CD4-positive, alpha-beta memory T cell (primary cell): ENCODE measurements around the gene FBXO31. TPM values are rescaled to one million over a fixed set of nuclear protein-coding genes. Genes with fewer than 3 reads are reported as not detected.
"Not testable (repeated sequence)": the region's sequence is repeated elsewhere in the genome, so short reads cannot be mapped to it uniquely, and the experiment has no call there.

Experiments
- CTCF ChIA-PET: fragments of 350-600 bp; sonication (Branson Sonifier 250); formaldehyde crosslinking; loops from one replicate; lab custom pipeline; 2021; ENCODE audit warnings: inconsistent platforms; ENCODE audit not compliant: partially characterized antibody; lab: Charles Lee
- POLR2A ChIA-PET: fragments of 350-600 bp; sonication (Branson Sonifier 250); formaldehyde crosslinking; loops from one replicate; lab custom pipeline; 2021; ENCODE audit not compliant: partially characterized antibody; lab: Charles Lee
- DNase-seq, 5 donors: peaks; one replicate each; pipeline versions ENCODE4 v3.0.0 to v3.0.0-alpha.2; 2020 to 2022; ENCODE audit warnings: mixed read lengths in 1 of 5
- H3K27ac ChIP-seq: one replicate; pipeline ENCODE4 v1.7.0; 2013; ENCODE audit warnings: low read depth, low read length
- H3K27me3 ChIP-seq: 2 replicates; pipeline ENCODE4 v1.7.0; 2013; ENCODE audit warnings: mild to moderate bottlenecking, low read length, moderate library complexity; ENCODE audit not compliant: insufficient read depth
- H3K36me3 ChIP-seq: 2 replicates; pipeline ENCODE4 v1.7.0; 2013; ENCODE audit warnings: mild to moderate bottlenecking, low read length, moderate library complexity; ENCODE audit not compliant: insufficient read depth
- H3K4me1 ChIP-seq: 2 replicates; pipeline ENCODE4 v1.7.0; 2013; ENCODE audit warnings: mild to moderate bottlenecking, low read length, moderate library complexity; ENCODE audit not compliant: insufficient read depth
- H3K4me3 ChIP-seq, 2 donors: one replicate each; pipeline ENCODE4 v1.7.0; 2013; ENCODE audit warnings: low read length in 2 of 2, mild to moderate bottlenecking in 1 of 2
- H3K9me3 ChIP-seq, 2 donors: one replicate each; pipeline ENCODE4 v1.7.0; 2013; ENCODE audit warnings: low read length in 2 of 2, control low read depth in 1 of 2; ENCODE audit not compliant: control insufficient read depth in 1 of 2
- H3K27ac Mint-ChIP-seq, 7 donors: one replicate each; pipeline ENCODE4 v1.8.0; 2020 to 2021; ENCODE audit warnings: mixed read lengths in 7 of 7, mild to moderate bottlenecking in 6 of 7, inconsistent platforms in 3 of 7, moderate library complexity in 3 of 7
- H3K27me3 Mint-ChIP-seq, 2 donors: one replicate each; pipeline ENCODE4 v1.8.0; 2020 to 2021; ENCODE audit warnings: mixed read lengths in 2 of 2
- H3K36me3 Mint-ChIP-seq, 2 donors: one replicate each; pipeline ENCODE4 v1.8.0; 2020 to 2021; ENCODE audit warnings: mixed read lengths in 2 of 2, inconsistent platforms in 1 of 2, mild to moderate bottlenecking in 1 of 2
- H3K4me1 Mint-ChIP-seq, 4 donors: one replicate each; pipeline ENCODE4 v1.8.0; 2020 to 2021; ENCODE audit warnings: mixed read lengths in 4 of 4, mild to moderate bottlenecking in 1 of 4
- H3K4me3 Mint-ChIP-seq, 8 donors: one replicate each; pipeline ENCODE4 v1.8.0; 2020 to 2021; ENCODE audit warnings: mixed read lengths in 8 of 8, mild to moderate bottlenecking in 7 of 8, moderate library complexity in 6 of 8, inconsistent platforms in 3 of 8
- H3K9me3 Mint-ChIP-seq, 8 donors: one replicate each; pipeline ENCODE4 v1.8.0; 2020 to 2021; ENCODE audit warnings: mixed read lengths in 8 of 8, mild to moderate bottlenecking in 5 of 8, inconsistent platforms in 3 of 8, moderate library complexity in 1 of 8
- intact Hi-C: fragments of 100-400 bp; cut with micrococcal nuclease; formaldehyde crosslinking; loops from one replicate; pipeline ENCODE4 v1.15.1; 2023
- polyA plus RNA-seq, 2 donors: library from polyadenylated mRNA; unstranded; fragments of 300-500 nt; fragmentation: Illumina TruSeq; gene quantifications; one replicate each; pipeline ENCODE4 v1.2.3, GENCODE V29; 2021
- total RNA-seq, 2 experiments: library from RNA; stranded (reverse); gene quantifications; one replicate each; pipeline ENCODE4 v1.2.3, GENCODE V29; 2021

Gene FBXO31
- total and polyA plus RNA-seq, 4 experiments from 2014 or later = 22.9 to 44.6 (median 34.5) TPM

- Mint-ChIP-seq H3K4me1 (peaks cover 22 to 59% (median 39%) of the 10 kb centered on the region in 4 donors), H3K36me3 (peaks cover 25 to 43% of the 10 kb centered on the region in 2 donors), H3K27ac (peak overlapping the region in 2 of 7 donors; percentile 3 to 4), H3K9me3 (no peaks in the 10 kb centered on the region), H3K4me3 (no peak overlapping the region), H3K27me3 (no peaks in the 10 kb centered on the region)
- Histone ChIP-seq H3K4me1 (peaks cover 11% of the 10 kb centered on the region), H3K9me3 (no peaks in the 10 kb centered on the region), H3K36me3 (peaks cover 18% of the 10 kb centered on the region), H3K27ac (no peak overlapping the region), H3K4me3 (no peak overlapping the region), H3K27me3 (no peaks in the 10 kb centered on the region)
- no peak for DNase-seq
- POLR2A ChIA-PET = interaction anchor here (0.8 to 1.4 kb wide), 3 partner anchors 19 to 23 kb away, joined by 3 read pairs; partner anchors contain the start of gene FBXO31
- CTCF ChIA-PET = no interaction called here
- intact Hi-C loops = no loop called here
These were observed 18.4 kb downstream of the FBXO31 start for GRCh38 chr16:87365021-87365713.

- Histone ChIP-seq H3K4me1 (peaks cover 7% of the 10 kb centered on the region), H3K27ac (no peak overlapping the region), H3K9me3 (no peaks in the 10 kb centered on the region), H3K36me3 (peaks cover 27% of the 10 kb centered on the region), H3K4me3 (no peak overlapping the region), H3K27me3 (no peaks in the 10 kb centered on the region)
- Mint-ChIP-seq H3K9me3 (no peaks in the 10 kb centered on the region), H3K27me3 (no peaks in the 10 kb centered on the region), H3K27ac (peak overlapping the region in 4 of 7 donors; percentile 25 to 61 (median 44)), H3K4me1 (peaks cover 21 to 51% (median 34%) of the 10 kb centered on the region in 4 donors), H3K36me3 (peaks cover 33 to 49% of the 10 kb centered on the region in 2 donors), H3K4me3 (no peak overlapping the region)
- no peak for DNase-seq
- ChIA-PET CTCF (interaction anchor here (0.9 kb wide), 1 partner anchor 28 kb away, joined by 3 read pairs; no protein-coding TSS in a partner anchor), POLR2A (interaction anchor here (1.4 kb wide), 1 partner anchor 20 kb away, joined by 3 read pairs; the partner anchor contains the start of gene FBXO31)
- intact Hi-C loops = no loop called here
These were observed 19.7 kb downstream of the FBXO31 start for GRCh38 chr16:87363771-87364455.

GRCh38 chr16:87362828-87363559, 20.6 kb downstream of the FBXO31 start:
- POLR2A ChIA-PET, H3K4me3 ChIP-seq, intact Hi-C loops, H3K27ac ChIP-seq, H3K27me3 ChIP-seq, DNase-seq, H3K27me3 Mint-ChIP-seq, H3K9me3 ChIP-seq, H3K4me1 ChIP-seq, H3K4me3 Mint-ChIP-seq, H3K9me3 Mint-ChIP-seq, H3K27ac Mint-ChIP-seq: not testable (repeated sequence)
- Mint-ChIP-seq H3K4me1 (peaks cover 15 to 42% (median 26%) of the 10 kb centered on the region in 4 donors), H3K36me3 (peaks cover 36 to 56% of the 10 kb centered on the region in 2 donors)
- H3K36me3 ChIP-seq = peaks cover 36% of the 10 kb centered on the region
- CTCF ChIA-PET = interaction anchor here (0.9 kb wide), 1 partner anchor 27 kb away, joined by 3 read pairs; no protein-coding TSS in a partner anchor

DNA sequence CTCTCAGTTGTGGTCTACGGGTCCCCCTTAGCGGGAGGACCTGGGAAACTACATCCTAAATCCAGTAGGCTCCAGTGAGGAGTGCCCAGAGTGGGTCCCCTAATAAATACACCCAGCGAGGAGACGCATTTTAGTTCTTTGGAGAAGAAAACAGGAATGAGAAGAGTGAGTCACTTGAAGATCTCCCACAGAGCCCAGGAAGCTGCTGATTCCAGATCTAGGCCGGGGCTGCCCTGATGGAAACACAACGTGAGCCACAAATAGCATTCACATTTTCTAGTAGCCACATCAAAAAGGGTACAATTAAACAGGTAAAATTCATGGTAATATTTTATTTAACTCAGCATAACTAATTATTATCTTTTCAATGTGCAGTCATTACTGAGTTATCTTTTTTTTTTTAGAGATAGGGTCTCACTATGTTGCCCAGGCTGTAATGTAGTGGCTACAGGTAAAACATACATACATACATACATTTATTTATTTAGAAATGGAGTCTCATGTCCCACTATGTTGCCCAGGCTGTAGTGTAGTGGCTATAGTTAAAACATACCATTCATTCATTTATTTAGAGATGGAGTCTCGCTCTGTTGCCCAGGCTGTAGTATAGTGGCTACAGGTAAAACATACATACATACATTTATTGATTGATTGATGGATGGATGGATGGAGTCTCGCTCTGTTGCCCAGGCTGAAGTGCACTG, 21.5 kb downstream of the FBXO31 start:
- no peaks in the 10 kb centered on the region for H3K27me3 ChIP-seq
- Mint-ChIP-seq H3K4me1 (peaks cover 10 to 33% (median 22%) of the 10 kb centered on the region in 4 donors), H3K9me3 (no peaks in the 10 kb centered on the region), H3K36me3 (peaks cover 37 to 50% of the 10 kb centered on the region in 2 donors), H3K27me3 (no peaks in the 10 kb centered on the region), H3K27ac (no peak overlapping the region), H3K4me3 (no peak overlapping the region)
- H3K27ac ChIP-seq = no peak overlapping the region
- H3K4me1 ChIP-seq = peaks cover 5% of the 10 kb centered on the region
- no peaks in the 10 kb centered on the region for H3K9me3 ChIP-seq
- ChIA-PET CTCF (no interaction called here), POLR2A (no interaction called here)
- no peak overlapping the region for H3K4me3 ChIP-seq
- H3K36me3 ChIP-seq = peaks cover 42% of the 10 kb centered on the region
- DNase-seq = no peak
- intact Hi-C loops = no loop called here

DNA sequence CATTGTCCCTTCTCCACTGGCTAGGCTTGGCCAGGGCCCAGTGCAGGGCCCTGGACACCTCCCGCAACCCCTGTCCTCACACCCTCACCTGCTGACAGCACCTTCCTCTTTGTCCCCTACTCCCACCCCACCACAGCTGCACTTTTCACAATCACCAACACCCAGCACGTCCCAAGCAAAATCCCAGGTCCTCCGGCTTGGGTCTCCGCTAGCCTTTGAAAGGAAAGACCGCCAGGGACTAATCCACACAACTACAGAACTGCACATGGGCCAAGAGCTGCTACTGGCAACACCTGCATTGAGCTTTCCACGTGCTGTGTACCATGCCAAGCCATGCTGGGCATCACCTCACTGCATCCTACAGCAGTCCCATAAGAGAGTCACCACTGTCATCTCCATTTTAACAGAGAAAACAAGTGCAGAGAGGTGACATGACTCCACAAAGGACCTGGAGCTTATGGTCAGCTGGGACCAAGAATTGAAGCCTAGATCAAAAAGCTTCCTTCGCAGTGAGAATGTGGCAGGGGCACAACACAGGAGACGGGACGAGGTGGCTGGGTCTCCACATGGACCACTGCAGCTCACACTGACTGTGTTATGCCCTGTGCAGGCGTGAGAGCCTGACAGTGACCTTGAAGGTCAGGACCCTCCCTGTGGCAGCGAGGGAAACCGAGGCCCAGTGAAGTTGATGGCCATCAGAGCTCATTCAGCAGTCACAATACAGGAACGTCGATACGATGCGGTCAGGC, 22.5 kb downstream of the FBXO31 start:
- no peak for DNase-seq
- intact Hi-C loops = no loop called here
- no peak overlapping the region for H3K27ac ChIP-seq
- H3K27me3 ChIP-seq = no peaks in the 10 kb centered on the region
- POLR2A ChIA-PET = interaction anchor here (0.8 kb wide), 1 partner anchor 23 kb away, joined by 3 read pairs; the partner anchor contains the start of gene FBXO31
- H3K27ac Mint-ChIP-seq = peak overlapping the region in 2 of 7 donors; percentile 43 to 48
- H3K4me3 ChIP-seq = no peak overlapping the region
- H3K36me3 Mint-ChIP-seq = peaks cover 37 to 56% of the 10 kb centered on the region in 2 donors
- H3K4me1 ChIP-seq = peaks cover 5% of the 10 kb centered on the region
- H3K36me3 ChIP-seq = peaks cover 38% of the 10 kb centered on the region
- CTCF ChIA-PET = no interaction called here
- H3K27me3 Mint-ChIP-seq = no peaks in the 10 kb centered on the region
- no peak overlapping the region for H3K4me3 Mint-ChIP-seq
- H3K9me3 Mint-ChIP-seq = no peaks in the 10 kb centered on the region
- H3K4me1 Mint-ChIP-seq = peaks cover 8 to 30% (median 16%) of the 10 kb centered on the region in 4 donors
- H3K9me3 ChIP-seq = no peaks in the 10 kb centered on the region

- intact Hi-C loops = no loop called here
- H3K4me3 Mint-ChIP-seq = no peak overlapping the region
- no peaks in the 10 kb centered on the region for H3K9me3 ChIP-seq
- ChIA-PET CTCF (no interaction called here), POLR2A (no interaction called here)
- H3K27me3 ChIP-seq = no peaks in the 10 kb centered on the region
- H3K4me1 Mint-ChIP-seq = peaks cover 4 to 13% (median 8%) of the 10 kb centered on the region in 4 donors
- H3K36me3 Mint-ChIP-seq = peaks cover 33 to 54% of the 10 kb centered on the region in 2 donors
- H3K4me3 ChIP-seq = no peak overlapping the region
- H3K27me3 Mint-ChIP-seq = no peaks in the 10 kb centered on the region
- H3K27ac Mint-ChIP-seq = peak overlapping the region in 1 of 7 donors; percentile 61
- DNase-seq = no peak
- peaks cover 38% of the 10 kb centered on the region for H3K36me3 ChIP-seq
- no peak overlapping the region for H3K27ac ChIP-seq
- H3K4me1 ChIP-seq = no peaks in the 10 kb centered on the region
- H3K9me3 Mint-ChIP-seq = no peaks in the 10 kb centered on the region
These were observed 24.5 kb downstream of the FBXO31 start for GRCh38 chr16:87359121-87359520.
